NCI-H446 treated with DMSO at 0.1 percent for 48 hours (cell line): Measurements from ENCODE around the gene F9.

Experiments used
- DNase-seq: peaks from one replicate; lab custom pipeline; 2025; lab: John Stamatoyannopoulos, UW

Gene F9

DNA sequence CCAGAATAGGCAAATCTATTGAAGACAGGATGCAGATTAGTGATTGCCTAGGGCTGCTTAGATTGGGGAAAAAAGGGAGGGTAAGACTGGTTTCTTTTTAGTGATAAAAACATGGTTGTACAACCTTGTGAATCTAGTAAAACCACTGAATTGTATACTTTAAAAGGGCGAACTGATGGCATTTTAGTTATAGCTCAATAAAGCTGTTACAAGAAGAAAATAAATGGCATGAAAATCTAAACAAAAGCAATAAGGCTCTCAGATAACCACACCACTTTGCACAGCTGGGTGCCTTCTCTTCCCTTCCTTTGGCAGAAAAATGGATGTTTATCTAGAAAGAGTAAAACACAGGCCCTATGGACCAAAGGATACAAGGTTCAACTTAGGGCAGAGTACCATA lies 69.6 kb downstream of the F9 start:
- DNase-seq, result no peak
